WI38 (cell line): ENCODE results near the gene DCC.

Source experiments
- H3K4me3 ChIP-seq: 2 replicates; pipeline ENCODE4 v1.5.1; 2011; ENCODE audit warnings: low read depth, mild to moderate bottlenecking, control low read depth, low read length
- CTCF ChIP-seq: IDR thresholded peaks from 2 replicates; pipeline ENCODE4 v1.5.1; 2012; ENCODE audit warnings: low read depth, mild to moderate bottlenecking, control low read depth, low read length

The DCC gene

DNA sequence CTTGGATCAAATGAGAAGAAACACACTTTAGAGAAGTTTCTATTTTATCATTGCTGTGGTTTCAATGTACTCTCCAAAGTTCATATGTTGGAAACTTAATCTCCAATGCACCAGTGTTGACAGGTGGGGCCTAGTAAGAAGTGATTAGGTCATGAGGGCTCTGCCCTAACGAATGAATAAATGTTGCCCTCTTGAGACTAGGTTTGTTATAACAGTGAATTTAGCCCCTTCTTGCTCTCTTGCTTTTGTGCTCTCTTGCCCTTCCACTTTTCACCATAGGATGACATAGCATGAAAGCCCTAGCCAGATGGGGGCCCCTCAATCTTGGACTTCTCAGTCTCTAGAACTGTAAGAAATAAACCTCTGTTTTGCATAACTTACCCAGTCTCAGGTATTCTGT lies 664.8 kb downstream of the DCC start:
- H3K4me3 ChIP-seq: no peak overlapping the region

DNA sequence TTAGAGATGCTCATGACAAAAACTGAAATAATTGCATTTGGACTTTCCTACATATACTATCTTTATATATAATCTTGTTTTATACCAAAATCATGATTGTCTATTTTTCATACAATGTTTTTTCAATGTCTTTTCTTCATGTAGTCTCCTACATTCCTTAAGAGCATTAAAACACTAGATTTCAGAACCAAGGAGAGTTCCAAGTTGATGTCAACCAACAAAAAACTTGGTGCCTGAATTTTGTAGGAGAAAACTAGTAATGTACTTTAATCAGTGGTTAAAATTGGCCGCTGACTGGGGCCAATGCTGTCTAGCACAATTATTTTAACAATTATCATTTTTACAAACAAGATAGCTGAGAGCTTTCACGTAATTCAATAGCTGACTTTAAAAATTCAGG lies 678.8 kb downstream of the DCC start:
- H3K4me3 ChIP-seq: no peak overlapping the region
- TF ChIP-seq CTCF: no peak

More for the DNA sequence above, 664.8 kb downstream of the DCC start:
- TF ChIP-seq CTCF: no peak

- no peak for TF ChIP-seq CTCF
- no peak overlapping the region for H3K4me3 ChIP-seq
Observed at GRCh38 chr18:53025247-53025646, 685.2 kb downstream of the DCC start.

DNA sequence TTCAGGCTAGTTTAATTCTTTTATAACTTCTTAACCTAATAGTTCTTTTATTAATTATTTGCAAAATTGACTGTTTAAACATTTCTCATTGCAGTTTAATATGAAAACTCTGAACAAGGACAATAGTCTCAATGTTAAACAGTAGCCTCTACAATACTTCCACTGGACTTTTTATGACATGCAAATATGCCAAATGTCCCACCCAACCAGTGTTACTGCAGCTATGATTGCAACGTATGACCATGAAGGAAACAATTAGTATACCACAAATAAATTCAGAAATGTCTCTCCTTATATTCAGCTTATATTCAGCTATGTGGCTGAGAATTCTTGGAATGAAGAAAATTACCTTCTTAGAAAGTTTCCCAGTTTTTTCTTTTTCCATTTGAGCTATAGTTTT lies 688.6 kb downstream of the DCC start:
- no peak overlapping the region for H3K4me3 ChIP-seq
- no peak for TF ChIP-seq CTCF

DNA sequence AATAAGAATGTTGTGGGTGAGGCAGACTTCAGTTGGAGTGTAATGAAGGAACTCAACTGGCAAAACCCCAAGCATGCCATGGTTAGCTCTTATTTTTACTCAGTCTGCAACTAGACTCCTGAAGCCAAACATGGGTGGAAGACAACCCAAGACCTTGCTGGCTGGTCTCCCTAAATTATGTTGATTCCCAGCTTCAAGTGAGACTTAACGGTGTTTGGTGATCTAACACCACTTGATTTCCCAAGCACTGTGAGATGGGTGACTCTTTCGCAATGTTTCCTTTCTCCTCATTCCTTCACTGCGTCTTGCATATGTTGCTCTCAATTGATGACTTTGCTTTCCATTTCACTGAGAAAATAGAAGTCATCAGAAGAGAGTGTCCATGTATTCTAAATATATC lies 693.1 kb downstream of the DCC start:
- H3K4me3 ChIP-seq: no peak overlapping the region
- no peak for TF ChIP-seq CTCF

- no peak overlapping the region for H3K4me3 ChIP-seq
- TF ChIP-seq CTCF: no peak
Observed at GRCh38 chr18:53038608-53039007, 698.6 kb downstream of the DCC start.

- TF ChIP-seq CTCF: no peak
Observed at GRCh38 chr18:53040286-53040685, 700.3 kb downstream of the DCC start.

More at GRCh38 chr18:53040286-53040685, 700.3 kb downstream of the DCC start:
- no peak overlapping the region for H3K4me3 ChIP-seq
